HG02943 (cell line): ENCODE data around the gene RALGPS1.
A peak's percentile ranks its signal among the peaks of the same experiment; 100 is the strongest.

ENCODE experiments used
- ATAC-seq: cut with Tn5 transposase; IDR thresholded peaks from one replicate; pipeline ENCODE4 v1.9.1; 2021; ENCODE audit warnings: mild to moderate bottlenecking, low read depth, moderate library complexity; ENCODE audit not compliant: unreplicated experiment

The RALGPS1 gene

DNA sequence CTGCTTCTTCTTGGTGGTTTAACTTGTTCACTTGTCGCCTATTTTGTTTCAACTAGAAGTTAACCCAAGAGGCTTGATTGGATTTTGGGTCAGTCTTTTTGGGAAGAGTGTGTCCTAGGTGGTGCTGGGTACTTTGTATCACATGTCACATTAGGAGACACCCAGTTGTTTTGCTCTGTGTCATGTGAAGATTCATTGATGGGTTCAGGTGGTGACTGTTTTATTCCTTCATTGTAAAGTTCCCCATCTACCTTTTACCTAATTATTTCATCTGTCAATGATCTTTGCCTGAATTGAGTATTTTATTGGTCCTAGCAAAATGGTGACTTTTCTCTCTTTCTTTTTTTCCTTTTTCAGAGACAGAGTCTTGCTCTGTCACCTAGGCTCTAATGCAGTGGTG is 69.2 kb downstream of the RALGPS1 start:
- no peak for ATAC-seq

DNA sequence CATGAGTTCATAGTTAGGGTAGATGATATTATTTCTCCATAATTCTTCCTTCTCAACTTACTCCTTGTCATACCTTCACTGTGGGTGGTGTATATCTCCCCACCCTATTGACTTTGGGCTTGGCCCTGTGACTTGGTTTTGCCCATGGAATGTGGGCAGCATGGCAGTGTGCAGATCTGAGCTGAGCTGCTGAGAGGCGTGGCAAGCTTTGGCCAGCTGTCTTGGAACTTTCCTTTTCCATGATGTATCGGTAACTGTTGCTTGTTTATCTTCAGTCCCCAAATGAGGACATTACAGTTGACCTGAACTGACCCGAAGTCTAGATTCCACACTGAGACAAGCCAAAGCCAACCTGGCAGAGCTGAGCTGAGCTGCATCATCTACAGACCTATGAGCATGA is 70.4 kb downstream of the RALGPS1 start:
- no peak for ATAC-seq

DNA sequence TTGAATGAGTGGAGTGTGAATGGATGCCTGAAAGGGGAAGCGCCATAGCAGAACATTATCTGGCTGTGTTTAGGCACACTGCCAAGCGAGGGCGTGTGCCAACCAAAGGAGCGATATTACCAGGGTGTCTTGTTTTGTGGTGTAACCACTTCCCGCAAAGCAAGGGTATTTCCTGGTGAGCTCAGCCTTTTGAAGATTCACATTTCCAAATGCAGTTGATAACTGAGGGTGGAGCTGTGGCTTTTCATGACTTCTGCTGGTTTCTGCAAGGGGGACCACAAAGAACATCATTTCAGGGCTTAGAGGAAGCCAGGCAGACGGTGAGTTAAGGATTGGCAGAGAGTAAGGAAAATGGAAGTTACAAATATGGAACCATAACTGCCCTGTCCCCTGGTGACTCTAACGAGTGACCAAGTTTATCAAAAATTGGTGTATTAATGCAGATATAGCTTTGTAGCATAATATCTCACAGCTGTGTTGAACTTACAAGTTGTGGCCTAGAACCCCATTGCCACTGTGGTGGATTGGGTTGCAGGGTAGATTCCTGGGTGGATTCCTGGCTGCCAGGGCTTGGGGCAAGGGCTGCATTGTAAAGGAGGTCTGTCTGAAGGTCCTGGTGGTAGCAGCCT is 71.4 kb downstream of the RALGPS1 start:
- peak; percentile 62 for ATAC-seq

DNA sequence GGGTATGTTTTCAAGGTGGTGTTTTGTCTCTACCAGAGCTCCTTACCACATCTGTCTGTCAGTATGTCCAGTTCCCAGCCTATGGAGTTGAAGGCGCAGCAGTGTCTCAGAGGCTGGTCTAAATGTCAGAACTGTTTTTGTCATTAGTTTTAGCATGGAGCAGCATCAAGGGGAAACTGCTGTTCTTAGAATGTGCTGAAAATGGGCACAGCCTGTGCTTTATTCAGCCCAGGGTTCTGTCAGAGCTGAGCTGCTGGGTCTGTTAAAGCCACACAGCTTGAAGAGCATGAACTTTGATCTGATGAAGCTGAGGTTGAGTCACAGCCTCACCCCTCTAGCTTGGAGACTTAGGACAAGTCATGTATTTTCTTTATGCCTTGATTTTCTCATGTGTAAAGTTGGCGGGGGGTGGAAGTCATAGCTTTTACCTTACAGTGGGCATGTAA is 71.9 kb downstream of the RALGPS1 start:
- no peak for ATAC-seq

DNA sequence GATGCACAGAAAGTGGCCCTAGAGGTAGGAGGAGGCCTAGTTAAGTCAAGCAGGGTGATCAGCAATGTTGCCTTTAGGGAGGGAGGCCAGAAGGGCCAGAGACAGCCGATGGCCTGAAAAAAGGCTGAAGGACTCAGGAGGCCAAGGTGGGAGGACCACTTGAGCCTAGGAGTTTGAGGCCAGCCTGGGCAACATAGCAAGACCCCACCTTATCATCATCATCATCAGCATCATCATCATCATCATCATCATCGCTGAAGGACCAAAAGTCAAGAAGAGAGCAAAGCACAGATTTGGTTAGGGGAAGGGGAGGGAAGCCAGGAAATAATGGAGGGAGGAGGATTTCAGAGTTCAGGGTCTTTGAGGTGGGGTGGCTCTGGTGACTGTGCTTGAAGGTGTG is 74.3 kb downstream of the RALGPS1 start:
- ATAC-seq: no peak

DNA sequence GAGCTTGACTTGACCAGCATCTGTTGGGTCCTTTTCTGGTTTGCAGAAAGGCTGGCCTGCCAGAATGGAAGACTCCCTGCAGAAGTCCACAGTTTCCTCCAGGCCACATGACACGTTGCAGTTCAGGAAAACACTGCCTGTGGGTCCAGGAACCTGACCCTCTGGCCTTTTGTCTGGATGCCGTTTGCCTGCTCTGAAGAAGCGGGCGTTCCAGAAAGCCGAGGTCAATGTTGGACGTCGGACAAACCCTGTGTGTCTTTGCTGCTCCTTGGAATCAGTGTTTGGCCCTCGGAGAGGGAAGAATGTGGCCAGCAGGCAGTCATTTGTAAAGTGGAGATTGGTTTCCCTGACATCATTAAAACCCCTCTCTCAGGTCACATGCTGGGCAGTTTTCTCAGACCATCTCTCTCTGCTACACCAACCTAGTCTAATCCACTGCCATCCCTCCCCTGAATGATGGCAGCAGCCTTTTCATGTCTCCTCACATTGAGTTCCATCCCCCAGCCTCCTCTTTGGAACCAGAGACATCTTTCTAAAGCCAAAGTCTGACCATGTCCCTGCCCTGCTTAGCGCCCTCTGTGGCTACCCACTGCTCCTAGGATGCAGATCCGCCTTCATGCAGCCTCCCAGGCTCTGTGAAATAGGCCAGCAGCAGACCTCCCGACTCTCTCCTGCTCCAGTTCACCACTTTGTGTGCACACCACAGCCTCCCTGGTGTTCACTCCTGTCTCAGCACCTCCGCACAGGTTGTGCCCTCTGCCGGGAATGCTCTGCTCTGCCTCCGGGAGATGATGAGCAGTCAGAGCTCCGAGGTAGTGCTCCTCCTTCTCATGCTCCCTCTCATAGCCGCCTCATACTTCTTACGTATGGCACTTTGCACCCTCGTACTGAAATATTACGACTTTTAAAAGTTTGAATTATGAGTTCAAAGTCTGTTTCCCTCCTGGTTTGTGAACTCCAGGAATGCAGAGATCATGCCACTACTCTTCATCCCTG is 75.6 kb downstream of the RALGPS1 start:
- ATAC-seq: no peak

DNA sequence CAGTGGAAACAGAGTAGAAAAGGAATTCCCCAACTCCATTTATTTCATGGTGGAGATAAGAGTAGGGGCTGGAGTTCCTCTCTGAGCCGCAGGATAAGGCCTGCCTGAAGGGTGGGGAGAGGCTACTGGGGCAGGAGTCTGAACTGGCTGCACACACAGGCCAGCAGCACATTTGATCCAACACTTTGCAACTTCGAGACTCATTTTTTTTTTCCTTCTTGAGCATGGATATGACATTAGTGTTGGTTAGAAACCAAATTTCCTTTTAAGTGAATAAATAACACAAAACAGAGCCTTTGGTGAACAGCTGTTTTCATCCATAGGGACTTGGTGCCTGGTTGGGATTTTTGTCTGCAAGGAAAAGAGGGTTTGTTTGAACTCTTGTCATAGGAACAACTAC is 76.6 kb downstream of the RALGPS1 start:
- no peak for ATAC-seq

DNA sequence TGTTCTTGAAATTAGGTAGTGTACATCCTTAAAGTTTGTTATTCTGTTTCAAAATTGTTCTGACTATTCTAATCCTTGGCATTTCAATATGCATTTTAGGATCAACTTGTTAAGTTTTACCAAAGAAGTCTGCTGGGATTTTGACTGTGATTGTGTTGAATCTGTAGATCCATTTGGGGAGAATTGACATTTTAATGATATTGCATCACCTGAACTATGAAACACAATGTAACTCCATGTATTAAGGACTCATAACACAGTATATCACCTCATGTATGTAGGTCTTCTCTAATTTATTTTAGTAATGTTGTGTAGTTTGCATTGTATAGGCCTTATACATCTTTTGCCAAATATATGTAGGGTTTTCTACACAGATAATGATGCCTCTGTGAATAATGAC is 77.8 kb downstream of the RALGPS1 start:
- ATAC-seq: no peak

DNA sequence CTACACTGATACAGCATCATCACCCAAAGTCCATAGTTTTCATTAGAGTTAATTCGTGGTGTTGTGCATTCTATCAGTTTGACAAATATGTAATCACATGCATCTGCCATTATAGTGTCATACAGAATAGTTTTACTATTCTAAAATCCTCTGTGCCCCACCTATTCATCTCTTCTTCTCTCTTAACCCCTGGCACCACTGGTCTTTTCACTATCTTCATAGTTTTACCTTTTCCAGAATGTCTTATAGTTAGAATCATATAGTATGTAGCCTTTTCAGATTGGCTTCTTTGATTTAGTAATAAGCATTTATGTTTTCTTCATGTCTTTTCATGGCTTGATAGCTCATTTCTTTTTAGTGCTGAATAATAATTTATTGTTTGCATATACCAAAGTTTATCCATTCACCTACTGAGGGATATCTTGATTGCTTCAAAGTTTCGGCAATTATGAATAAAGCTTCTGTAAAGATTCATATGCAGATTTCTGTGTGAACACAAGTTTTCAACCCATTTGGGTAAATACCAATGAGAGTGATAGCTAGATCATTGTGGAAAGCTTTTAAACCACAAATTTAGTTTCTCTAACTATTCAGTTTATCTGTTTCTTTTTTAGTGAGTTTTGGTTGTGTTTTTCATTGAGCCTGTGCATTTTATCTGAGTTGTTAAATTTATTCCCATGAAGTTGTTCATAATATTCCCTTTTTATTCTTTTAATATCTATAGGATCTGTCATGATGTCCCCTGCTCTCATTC is 84.9 kb downstream of the RALGPS1 start:
- no peak for ATAC-seq

DNA sequence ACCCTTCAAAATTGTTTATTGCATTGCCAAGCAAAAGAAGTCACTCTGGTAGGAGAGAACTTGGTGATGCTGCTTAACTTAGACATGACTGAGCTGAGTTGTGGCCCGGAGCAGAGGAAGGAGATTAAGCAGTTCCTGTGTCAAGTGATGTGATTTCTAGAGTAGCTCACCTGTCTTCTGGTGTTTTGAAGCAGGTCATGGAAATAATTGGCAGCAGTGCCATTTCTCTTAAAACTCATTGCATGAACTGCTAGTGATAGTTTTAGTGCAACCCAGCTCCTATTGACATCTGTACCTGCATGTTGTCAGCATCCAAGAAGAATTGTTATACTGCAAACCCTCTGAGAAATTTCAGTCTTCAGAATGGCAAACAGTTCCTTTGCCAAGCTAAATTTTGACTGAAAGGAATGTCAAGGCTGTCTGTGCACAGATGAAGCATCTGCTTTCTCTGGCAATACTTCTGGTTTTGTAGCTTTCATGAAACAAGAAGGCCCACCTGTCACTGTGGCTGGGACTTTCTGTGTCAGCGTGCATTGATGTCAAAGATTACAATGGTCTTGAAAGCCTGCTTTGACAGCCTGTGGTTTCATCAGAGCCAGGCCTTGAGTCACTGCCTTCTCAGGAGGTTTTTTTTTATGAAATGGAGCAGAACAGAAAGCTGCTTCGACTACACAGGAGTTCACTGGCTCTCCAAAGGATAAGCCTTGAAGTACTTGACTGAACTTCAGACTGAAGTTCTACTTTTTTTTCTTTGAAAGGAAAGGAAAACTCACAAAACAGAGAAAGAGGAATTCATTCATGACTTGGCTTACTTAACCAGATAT is 90.6 kb downstream of the RALGPS1 start:
- ATAC-seq: peak; percentile 62

DNA sequence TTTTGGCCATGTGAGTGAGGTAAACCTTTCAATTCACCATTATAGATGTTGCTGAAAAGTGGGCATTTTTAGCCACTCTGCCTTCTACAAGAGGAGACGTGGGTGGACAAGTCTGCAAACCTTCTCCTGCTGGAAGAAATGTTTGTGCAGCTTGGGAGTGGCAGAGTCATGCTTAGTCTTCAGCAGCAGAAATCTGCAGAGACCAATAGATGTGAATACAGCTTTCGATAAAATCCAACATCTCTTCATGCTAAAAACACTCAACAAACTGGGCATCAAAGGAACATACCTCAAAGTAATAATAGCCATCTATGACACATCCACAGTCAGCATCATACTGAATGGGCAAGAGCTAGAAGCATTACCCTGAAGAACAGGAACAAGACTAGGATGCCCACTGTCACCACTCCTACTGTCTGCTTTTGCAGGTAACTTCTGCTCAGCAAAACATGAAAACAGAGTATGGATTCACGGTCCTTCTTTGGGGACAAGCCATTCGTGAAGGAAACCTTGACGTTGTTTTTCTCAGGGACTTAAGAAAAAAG is 91.3 kb downstream of the RALGPS1 start:
- no peak for ATAC-seq

DNA sequence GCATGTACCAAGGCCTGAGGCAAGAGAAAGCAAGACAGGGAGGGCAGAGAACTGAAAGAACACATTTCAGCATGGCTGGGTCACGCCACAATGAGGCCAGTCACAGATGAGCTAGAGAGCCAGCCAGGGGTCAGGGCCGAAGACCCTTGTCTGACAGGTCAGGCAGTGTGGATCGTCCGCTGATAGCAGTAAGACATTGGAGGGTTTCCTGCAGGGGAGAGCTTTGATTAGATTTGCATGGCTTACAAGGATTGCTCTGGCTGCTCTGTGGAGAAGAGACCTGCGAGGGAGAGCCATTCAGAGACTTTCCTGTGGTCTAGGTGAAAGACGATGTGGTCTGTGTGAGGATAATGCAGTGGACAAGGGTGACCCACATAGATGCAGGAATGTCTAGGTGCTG is 93.1 kb downstream of the RALGPS1 start:
- ATAC-seq: no peak

DNA sequence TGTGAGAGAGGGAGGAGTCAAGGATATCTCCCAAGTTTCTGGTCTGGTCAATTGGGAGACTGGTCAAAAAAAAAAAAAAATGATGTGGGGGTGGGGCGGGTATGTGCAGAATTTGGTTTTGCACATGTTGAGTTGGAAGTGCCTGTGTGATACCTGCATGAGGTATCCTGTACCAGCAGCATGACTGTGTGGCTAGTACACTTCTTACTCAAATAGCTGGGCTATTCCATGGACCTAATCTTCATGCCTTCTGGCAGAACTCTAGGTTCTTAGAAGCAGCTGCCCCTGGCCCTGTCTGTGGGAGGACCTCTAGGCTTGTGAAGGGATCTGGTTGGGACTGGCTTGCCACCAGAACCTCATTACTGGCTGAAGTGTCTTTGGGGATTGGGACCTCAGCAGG is 93.5 kb downstream of the RALGPS1 start:
- no peak for ATAC-seq

DNA sequence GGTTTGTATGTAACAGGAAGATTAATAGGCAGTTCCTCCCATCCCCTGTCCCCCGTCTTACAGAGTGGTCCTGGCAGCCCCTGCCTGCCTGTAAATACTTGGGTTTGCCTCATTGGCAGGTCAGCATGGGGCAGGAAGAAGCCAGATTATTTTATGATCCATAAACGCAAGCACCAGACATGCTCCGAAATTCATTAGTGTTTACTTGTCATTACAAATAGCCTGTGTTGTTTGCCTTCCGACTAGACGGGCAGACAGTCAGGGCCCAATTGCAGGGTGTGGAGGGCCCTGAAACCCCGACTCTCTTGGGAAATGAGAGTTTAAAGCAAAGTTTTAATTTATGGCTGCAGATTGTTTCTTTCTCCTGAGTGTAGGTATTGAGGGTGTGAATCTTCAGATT is 97.2 kb downstream of the RALGPS1 start:
- ATAC-seq: no peak

DNA sequence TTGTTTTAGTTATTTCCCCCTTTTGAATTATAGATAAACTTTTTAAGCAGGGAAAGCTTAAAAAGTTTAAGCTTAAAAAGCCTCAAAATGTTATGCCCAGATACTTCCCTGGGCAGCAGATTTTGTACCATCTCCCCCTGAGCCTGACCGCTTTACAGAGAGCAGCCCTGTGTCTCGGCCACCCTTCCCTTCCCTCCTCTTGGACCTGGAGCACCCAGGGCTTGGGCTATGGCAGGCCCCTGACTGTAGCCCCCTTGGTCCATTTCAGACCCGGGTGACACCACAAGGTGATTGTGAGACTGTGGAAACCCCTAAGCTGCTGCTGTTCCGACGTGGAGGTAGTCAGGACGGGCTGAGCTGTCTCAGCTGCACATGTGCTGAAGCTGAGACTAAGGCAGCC is 97.7 kb downstream of the RALGPS1 start:
- ATAC-seq: no peak

DNA sequence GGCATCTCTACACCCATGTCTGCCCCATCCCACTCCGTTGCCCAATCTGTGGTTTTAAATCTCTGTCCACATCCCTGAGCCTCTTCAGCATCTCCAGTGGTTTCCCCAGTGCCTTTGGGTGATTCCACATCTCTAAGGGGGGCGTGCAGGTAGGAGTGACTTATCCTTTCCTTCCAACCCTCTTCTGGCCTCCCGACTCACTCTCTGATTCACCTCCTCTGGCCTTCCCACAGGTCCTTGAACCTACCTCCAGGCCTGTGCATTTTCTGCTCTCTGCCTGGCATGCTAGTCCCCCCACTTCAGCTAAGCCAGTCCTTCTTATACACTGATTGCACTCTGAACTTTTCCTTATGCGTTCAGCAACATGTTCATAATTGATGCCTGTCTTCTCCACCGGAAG is 99.0 kb downstream of the RALGPS1 start:
- no peak for ATAC-seq

DNA sequence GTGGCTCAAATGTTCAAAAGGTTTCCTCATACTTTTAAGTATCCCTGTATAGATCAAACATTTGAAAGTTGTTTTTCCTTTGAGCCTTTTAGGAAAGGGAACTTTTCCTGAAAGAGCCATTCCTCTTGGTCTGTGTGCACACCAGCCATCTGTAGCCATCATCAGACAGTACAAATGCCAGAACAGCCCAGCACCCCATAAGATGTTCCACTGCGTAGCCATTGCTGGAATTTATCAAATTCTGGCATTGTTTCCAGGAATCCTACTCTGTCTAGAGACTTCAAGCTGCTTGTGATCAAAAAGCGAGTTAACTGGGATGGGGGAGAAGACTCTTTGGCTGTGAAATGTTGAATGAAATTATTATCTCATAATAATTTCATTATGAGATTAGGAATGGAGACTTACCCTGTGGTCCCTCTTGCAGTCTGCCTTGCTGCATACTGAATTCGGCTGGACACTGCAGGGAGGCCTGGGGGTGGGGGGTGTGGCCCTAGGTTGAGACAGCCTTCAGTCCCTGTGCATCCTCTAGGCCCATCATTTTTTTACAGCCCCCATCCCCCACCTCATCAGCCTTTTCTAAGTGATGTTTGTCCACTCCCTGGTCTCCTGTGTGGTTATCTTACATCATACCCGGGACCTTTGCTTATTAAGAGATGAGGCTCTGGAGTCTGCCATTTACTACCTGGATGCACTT is 99.8 kb downstream of the RALGPS1 start:
- ATAC-seq: no peak

DNA sequence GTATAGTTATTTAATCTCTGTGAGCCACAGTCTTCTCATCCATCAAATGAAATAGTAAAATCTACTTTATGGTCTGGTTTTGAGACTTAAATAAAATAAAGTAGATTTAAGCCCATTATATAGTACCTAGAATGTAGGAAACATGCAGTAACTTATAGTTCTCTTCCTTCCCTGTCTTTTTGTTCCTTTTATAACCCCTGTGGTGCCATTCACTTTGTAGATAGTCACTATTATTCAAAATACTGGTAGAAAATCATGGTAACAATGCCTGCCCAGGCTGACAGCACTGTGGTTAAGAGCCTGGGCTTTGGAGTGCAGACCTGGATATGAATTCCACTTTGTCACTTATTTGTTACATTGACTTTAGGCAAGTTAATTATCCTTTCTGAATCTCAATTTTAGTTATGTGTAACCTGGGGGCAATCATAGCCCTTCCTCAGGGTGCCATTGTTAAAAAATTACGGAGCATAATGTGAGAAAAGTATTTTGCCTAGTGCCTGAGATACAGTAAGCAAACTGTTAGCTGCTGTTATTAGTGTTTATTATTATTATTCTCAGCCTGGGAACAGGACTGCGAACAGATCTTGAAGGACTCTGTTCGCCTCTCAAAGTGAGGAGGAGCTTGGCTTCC is 100.4 kb downstream of the RALGPS1 start:
- no peak for ATAC-seq

DNA sequence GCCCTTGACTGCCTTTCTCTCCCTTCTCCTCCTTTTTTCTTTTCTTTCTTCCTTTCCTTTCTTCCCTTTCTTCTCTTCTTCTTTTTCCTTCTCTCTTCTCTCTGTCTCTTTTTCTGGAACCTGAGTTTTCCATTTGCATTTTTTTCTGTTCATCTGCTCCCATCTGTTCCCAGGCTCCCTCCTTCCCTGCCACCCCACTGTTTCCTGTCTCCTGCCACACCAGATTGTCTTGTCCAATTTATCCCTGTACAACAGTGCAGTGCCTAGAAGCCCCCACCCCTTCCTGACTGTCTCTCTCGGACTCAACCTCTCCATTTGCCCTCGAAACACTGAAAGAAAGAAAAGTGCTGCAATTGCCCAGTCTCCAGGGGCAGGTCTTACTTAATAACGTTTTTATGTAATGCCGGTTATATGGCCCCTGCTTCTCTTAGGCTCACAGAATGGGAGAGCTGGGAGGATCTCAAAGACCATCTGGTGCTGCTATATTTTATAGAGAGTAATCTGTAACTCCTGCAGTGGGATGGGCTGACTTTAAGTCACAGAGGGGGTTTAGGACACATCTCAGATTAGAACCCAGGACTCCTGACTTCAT is 101.4 kb downstream of the RALGPS1 start:
- ATAC-seq: no peak
